Measurements from ENCODE around the gene EPHB4. TPM values are rescaled to one million over a fixed set of nuclear protein-coding genes. Genes with fewer than 3 reads are reported as not detected.

The EPHB4 gene
- total RNA-seq, 1 experiment from 2014 or later = 135 TPM

DNA sequence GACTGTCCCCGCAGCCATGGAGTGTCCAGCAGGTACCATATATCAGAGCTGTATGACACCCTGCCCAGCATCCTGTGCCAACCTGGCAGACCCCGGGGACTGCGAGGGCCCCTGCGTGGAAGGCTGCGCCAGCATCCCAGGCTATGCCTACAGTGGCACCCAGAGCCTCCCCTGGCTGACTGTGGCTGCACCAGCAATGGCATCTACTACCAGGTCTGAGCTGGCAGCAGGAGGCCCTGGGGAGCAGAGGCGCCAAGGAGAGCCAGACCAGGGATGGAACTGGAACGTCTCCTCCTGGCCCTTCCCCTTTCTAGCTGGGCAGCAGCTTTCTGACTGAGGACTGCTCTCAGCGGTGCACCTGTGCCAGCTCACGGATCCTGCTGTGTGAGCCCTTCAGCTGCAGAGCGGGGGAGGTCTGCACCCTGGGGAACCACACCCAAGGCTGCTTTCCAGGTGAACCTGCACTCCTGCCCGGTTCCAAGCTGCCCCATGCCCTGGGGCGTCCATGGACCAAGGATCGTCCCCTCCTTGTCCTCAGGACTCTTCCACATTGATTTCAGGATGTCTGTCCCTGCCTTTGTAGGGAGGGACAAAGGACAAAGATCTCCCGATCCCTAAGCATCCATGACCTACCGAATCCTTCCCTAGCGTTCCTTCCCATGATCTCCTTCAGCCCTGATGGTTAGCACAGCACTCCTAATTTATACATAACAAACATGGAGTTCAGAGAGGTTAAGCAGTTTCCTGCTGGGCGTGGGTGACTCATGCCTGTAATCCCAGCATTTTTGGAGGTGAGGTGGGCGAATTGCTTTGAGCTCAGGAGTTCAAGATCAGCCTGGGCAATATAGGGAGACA is 33.3 kb downstream of the EPHB4 start:
- Histone ChIP-seq H3K9ac (ENCODE audit: extremely low read depth, insufficient read length, low read length) (no peak overlapping the region), H3K79me1 (ENCODE audit: insufficient read depth, low read depth, low read length, poor library complexity, severe bottlenecking) (no peaks in the 10 kb centered on the region), H3K27me3 (ENCODE audit: insufficient read depth, low read length) (no peaks in the 10 kb centered on the region), H3T11ph (ENCODE audit: low read length) (no peak overlapping the region), H3K14ac (ENCODE audit: insufficient read depth, low read length) (no peak overlapping the region; the same call in 1 of the 2 replicates), H3K27ac (ENCODE audit: insufficient read length, low read depth, low read length) (no peak overlapping the region), H4K5ac (ENCODE audit: insufficient read length, low read depth, low read length) (no peak overlapping the region), H4K8ac (replicated peaks; ENCODE audit: insufficient read length, low read depth, low read length) (no peak overlapping the region), H2BK120ac (ENCODE audit: low read depth, low read length, poor library complexity, severe bottlenecking) (no peak overlapping the region), H4K20me1 (ENCODE audit: control insufficient read depth, insufficient read depth, insufficient read length) (no peaks in the 10 kb centered on the region), H2BK12ac (ENCODE audit: insufficient read length, low read depth, low read length) (no peak overlapping the region), H3K79me2 (ENCODE audit: insufficient read depth, low read length) (no peaks in the 10 kb centered on the region), H3K23ac (ENCODE audit: insufficient read length, low read depth, low read length) (no peak overlapping the region), H3K4me2 (ENCODE audit: insufficient read depth, insufficient read length, low read length) (no peak overlapping the region), H2BK20ac (ENCODE audit: low read depth, low read length, poor library complexity, severe bottlenecking) (no peak overlapping the region), H3K18ac (ENCODE audit: insufficient read length, low read depth, low read length) (no peak overlapping the region), H3K4ac (ENCODE audit: low read depth, low read length) (no peak overlapping the region), H3K56ac (ENCODE audit: insufficient read length, low read depth, low read length) (no peak overlapping the region), H2BK5ac (ENCODE audit: insufficient read length, low read length) (no peak overlapping the region), H3K23me2 (ENCODE audit: insufficient read length, low read depth, low read length, poor library complexity, severe bottlenecking) (no peaks in the 10 kb centered on the region), H2AFZ (ENCODE audit: low read length) (no peak overlapping the region), H4K91ac (ENCODE audit: insufficient read length, low read depth, low read length) (no peak overlapping the region), H3K9me3 (ENCODE audit: control insufficient read depth, low read depth, low read length) (no peaks in the 10 kb centered on the region), H2AK5ac (ENCODE audit: insufficient read length, low read length) (no peak overlapping the region), H3K4me1 (ENCODE audit: insufficient read depth, low read length) (peaks cover 4% of the 10 kb centered on the region; the same call in 1 of the 2 replicates), H2BK15ac (ENCODE audit: low read depth, low read length) (no peak overlapping the region)
- no peaks in the 10 kb centered on the region; a peak in 1 of 5 replicates for H3K9me3 Mint-ChIP-seq
- H3K36me3 Mint-ChIP-seq (ENCODE audit: insufficient read depth in 1 of 3, low read depth in 3 of 3) = no peaks in the 10 kb centered on the region
- peak overlapping the region; percentile 0 to 3; a peak in 4 of 5 replicates for H3K4me3 Mint-ChIP-seq
- no peak for DNase-seq
- TF ChIP-seq, protein P1, sequence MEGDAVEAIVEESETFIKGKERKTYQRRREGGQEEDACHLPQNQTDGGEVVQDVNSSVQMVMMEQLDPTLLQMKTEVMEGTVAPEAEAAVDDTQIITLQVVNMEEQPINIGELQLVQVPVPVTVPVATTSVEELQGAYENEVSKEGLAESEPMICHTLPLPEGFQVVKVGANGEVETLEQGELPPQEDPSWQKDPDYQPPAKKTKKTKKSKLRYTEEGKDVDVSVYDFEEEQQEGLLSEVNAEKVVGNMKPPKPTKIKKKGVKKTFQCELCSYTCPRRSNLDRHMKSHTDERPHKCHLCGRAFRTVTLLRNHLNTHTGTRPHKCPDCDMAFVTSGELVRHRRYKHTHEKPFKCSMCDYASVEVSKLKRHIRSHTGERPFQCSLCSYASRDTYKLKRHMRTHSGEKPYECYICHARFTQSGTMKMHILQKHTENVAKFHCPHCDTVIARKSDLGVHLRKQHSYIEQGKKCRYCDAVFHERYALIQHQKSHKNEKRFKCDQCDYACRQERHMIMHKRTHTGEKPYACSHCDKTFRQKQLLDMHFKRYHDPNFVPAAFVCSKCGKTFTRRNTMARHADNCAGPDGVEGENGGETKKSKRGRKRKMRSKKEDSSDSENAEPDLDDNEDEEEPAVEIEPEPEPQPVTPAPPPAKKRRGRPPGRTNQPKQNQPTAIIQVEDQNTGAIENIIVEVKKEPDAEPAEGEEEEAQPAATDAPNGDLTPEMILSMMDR (conservative IDR thresholded peaks at IDR 0.05) = no peak
- peaks cover 16 to 21% of the 10 kb centered on the region in 2 experiments for H3K4me1 Mint-ChIP-seq
- peaks cover 16% of the 10 kb centered on the region for H3K27me3 Mint-ChIP-seq (ENCODE audit: low read depth)
- no CpG with 5 or more reads among the region's 18 CpGs for WGBS (ENCODE audit: extremely low coverage, insufficient read length, low lambda C conversion rate)
- peak overlapping the region; percentile 26 to 87 (median 44); a peak in 4 of 7 replicates for H3K27ac Mint-ChIP-seq
